CD4-positive, alpha-beta T cell treated with Interferon gamma for 1 hour (primary cell): ENCODE data around the gene FAM114A2.
"Not testable (repeated sequence)": the region's sequence is repeated elsewhere in the genome, so short reads cannot be mapped to it uniquely, and the experiment has no call there.

ENCODE experiments used
- DNase-seq: peaks from one replicate; pipeline ENCODE4 v3.0.0-alpha.2; 2020

Gene FAM114A2

GRCh38 chr5:154047324-154047723 is 8.6 kb upstream of the FAM114A2 start:
- DNase-seq: no peak

- DNase-seq: no peak
These were observed 7.8 kb upstream of the FAM114A2 start for GRCh38 chr5:154046486-154046885.

- no peak for DNase-seq
These were observed 5.9 kb upstream of the FAM114A2 start for GRCh38 chr5:154044581-154044980.

GRCh38 chr5:154044099-154044498 is 5.4 kb upstream of the FAM114A2 start:
- no peak for DNase-seq

- DNase-seq: no peak
These were observed 4.1 kb upstream of the FAM114A2 start for GRCh38 chr5:154042766-154043165.

- no peak for DNase-seq
These were observed 734 bp upstream of the FAM114A2 start for GRCh38 chr5:154039458-154039829.

- DNase-seq: peak; percentile 38
These were observed 426 bp downstream of the FAM114A2 start for GRCh38 chr5:154038261-154038706.

GRCh38 chr5:154034944-154035343 is 3.8 kb downstream of the FAM114A2 start:
- DNase-seq: no peak

- no peak for DNase-seq
These were observed 6.7 kb downstream of the FAM114A2 start for GRCh38 chr5:154031937-154032489.

- no peak for DNase-seq
These were observed 12.8 kb downstream of the FAM114A2 start for GRCh38 chr5:154025951-154026350.

- not testable (repeated sequence) for DNase-seq
These were observed 19.8 kb downstream of the FAM114A2 start for GRCh38 chr5:154018919-154019318.

- DNase-seq: no peak
These were observed 23.5 kb downstream of the FAM114A2 start for GRCh38 chr5:154015071-154015693.

- no peak for DNase-seq
These were observed 28.1 kb downstream of the FAM114A2 start for GRCh38 chr5:154010660-154011059.

GRCh38 chr5:154005648-154006047 is 33.1 kb downstream of the FAM114A2 start:
- DNase-seq: no peak

GRCh38 chr5:154002511-154003020 is 36.1 kb downstream of the FAM114A2 start:
- no peak for DNase-seq

- no peak for DNase-seq
These were observed 36.6 kb downstream of the FAM114A2 start for GRCh38 chr5:154002093-154002492.

GRCh38 chr5:154000703-154001102 is 38.0 kb downstream of the FAM114A2 start:
- DNase-seq: no peak

GRCh38 chr5:153999995-154000394 is 38.7 kb downstream of the FAM114A2 start:
- no peak for DNase-seq

GRCh38 chr5:153998768-153999167 is 39.9 kb downstream of the FAM114A2 start:
- no peak for DNase-seq

- no peak for DNase-seq
These were observed 40.7 kb downstream of the FAM114A2 start for GRCh38 chr5:153998010-153998409.

GRCh38 chr5:153991168-153991567 is 47.5 kb downstream of the FAM114A2 start:
- DNase-seq: no peak

- DNase-seq: no peak
These were observed 50.2 kb downstream of the FAM114A2 start for GRCh38 chr5:153988510-153988909.

GRCh38 chr5:153987301-153987700 is 51.4 kb downstream of the FAM114A2 start:
- no peak for DNase-seq

GRCh38 chr5:153985498-153985897 is 53.2 kb downstream of the FAM114A2 start:
- no peak for DNase-seq

- DNase-seq: no peak
These were observed 54.8 kb downstream of the FAM114A2 start for GRCh38 chr5:153983885-153984284.
